Transverse colon (tissue), 4 donors: ENCODE data around the gene TMEM130. TPM values are rescaled to one million over a fixed set of nuclear protein-coding genes. Genes with fewer than 3 reads are reported as not detected.

ENCODE experiments used
- DNase-seq: peaks from one replicate; pipeline ENCODE4 v3.0.0-alpha.2; 2019
- H3K27ac ChIP-seq, 4 donors: fragments of 200-600 bp; sonication (generic); 2 replicates each; pipeline ENCODE4 v1.5.1; 2016 to 2018; ENCODE audit warnings: inconsistent platforms in 4 of 4
- H3K27me3 ChIP-seq: fragments of 200-600 bp; sonication (generic); 2 replicates; pipeline ENCODE4 v1.5.1; 2017; ENCODE audit warnings: inconsistent platforms
- H3K36me3 ChIP-seq, 4 donors: fragments of 200-600 bp; sonication (generic); 2 replicates each; pipeline ENCODE4 v1.5.1; 2017 to 2019; ENCODE audit warnings: inconsistent platforms in 4 of 4
- H3K4me1 ChIP-seq, 4 donors: fragments of 200-600 bp; sonication (generic); 2 replicates each; pipeline ENCODE4 v1.5.1; 2017 to 2020; ENCODE audit warnings: inconsistent platforms in 4 of 4
- H3K4me3 ChIP-seq, 4 donors: fragments of 200-600 bp; sonication (generic); 1 replicate in 1 of 4; 2 replicates in 3 of 4; pipeline versions ENCODE4 v1.5.1 to v1.6.1; 2017 to 2019; ENCODE audit warnings: inconsistent platforms in 4 of 4
- H3K9me3 ChIP-seq, 2 donors: fragments of 200-600 bp; sonication (generic); 2 replicates each; pipeline ENCODE4 v1.5.1; 2017 to 2019; ENCODE audit warnings: inconsistent platforms in 2 of 2
- EP300 ChIP-seq: sonication (generic); formaldehyde crosslinking; IDR thresholded peaks from one replicate; pipeline ENCODE4 v1.6.1; 2017; ENCODE audit warnings: antibody characterized with exemption, low read depth
- POLR2A ChIP-seq: fragments of 450-650 bp; IDR thresholded peaks from one replicate; pipeline ENCODE4 v1.6.1; 2016; ENCODE audit warnings: antibody characterized with exemption, mild to moderate bottlenecking, moderate library complexity
- POLR2AphosphoS5 ChIP-seq, 3 donors: sonication (generic); formaldehyde crosslinking; IDR thresholded peaks; one replicate each; pipeline ENCODE4 v1.6.1; 2016; ENCODE audit warnings: antibody characterized with exemption in 3 of 3
- WGBS, 2 donors: methylation state at CpG; one replicate each; pipeline ENCODE4 v1.1.5; 2018; ENCODE audit warnings: low coverage in 1 of 2; 5-methylcytosine and 5-hydroxymethylcytosine counted together
- in situ Hi-C, 4 donors: fragments of 200-750 bp; cut with MboI; loops; one replicate each; pipeline versions ENCODE4 v1.15.0 to v1.15.1; 2017; ENCODE audit warnings: low sequenced_read_pairs in 3 of 4, low pct_ligation_motif_present in 1 of 4, low pct_unique_long_range_greater_than_20kb in 1 of 4
- intact Hi-C: fragments of 100-400 bp; cut with DNase I; formaldehyde crosslinking; loops from one replicate; pipeline ENCODE4 v1.15.1; 2023; ENCODE audit warnings: low total_unique reads
- total RNA-seq, 4 donors: library from RNA; depleted of rRNA; stranded (reverse); fragments of >200 nt; gene quantifications; one replicate each; pipeline ENCODE4 v1.1.0, GENCODE V29; 2016
- TF ChIP-seq, protein P1 (sequence below), 5 experiments: fragments of 200-600 bp in 3 of 5; fragments of 450-650 bp in 2 of 5; sonication (generic) in 3 of 5; IDR thresholded peaks; 1 replicate in 2 of 5; 2 replicates in 3 of 5; pipeline ENCODE4 v1.5.1; 2016 to 2017; ENCODE audit warnings: antibody characterized with exemption in 5 of 5, inconsistent platforms in 3 of 5, mild to moderate bottlenecking in 2 of 5, moderate library complexity in 1 of 5

The TMEM130 gene
- total RNA-seq, 4 donors from 2014 or later = 0.14 to 1.5 (median 1.1) TPM; not detected in 1

DNA sequence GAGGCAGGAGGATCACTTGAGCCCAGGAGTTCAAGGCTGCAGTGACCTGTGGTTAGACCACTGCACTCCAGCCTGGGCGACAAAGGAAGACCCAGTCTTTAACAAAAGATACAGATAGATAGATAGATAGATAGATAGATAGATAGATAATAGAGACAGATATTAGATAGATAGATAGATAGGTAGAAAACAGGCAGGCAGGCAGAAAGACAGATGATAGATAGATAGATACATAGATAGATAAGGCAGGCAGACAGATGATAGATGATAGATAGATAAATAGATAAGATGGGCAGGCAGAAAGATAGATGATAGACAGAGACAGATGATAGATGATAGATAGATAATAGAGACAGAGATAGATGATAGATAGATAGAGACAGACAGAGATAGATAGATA, 54.5 kb downstream of the TMEM130 start:
- Histone ChIP-seq H3K36me3 (no peaks in the 10 kb centered on the region), H3K27ac (no peak overlapping the region), H3K27me3 (no peaks in the 10 kb centered on the region), H3K4me3 (no peak overlapping the region), H3K9me3 (no peaks in the 10 kb centered on the region), H3K4me1 (no peaks in the 10 kb centered on the region)
- intact Hi-C loops = no loop called here
- no peak for DNase-seq
- WGBS, 2 donors = 75 to 76% methylated on average over 1 of the region's 1 CpG
- TF ChIP-seq POLR2A = no peak
- TF ChIP-seq EP300 = no peak
- no peak for TF ChIP-seq POLR2AphosphoS5 (IDR thresholded peaks at IDR 0.05)
- TF ChIP-seq, protein P1, sequence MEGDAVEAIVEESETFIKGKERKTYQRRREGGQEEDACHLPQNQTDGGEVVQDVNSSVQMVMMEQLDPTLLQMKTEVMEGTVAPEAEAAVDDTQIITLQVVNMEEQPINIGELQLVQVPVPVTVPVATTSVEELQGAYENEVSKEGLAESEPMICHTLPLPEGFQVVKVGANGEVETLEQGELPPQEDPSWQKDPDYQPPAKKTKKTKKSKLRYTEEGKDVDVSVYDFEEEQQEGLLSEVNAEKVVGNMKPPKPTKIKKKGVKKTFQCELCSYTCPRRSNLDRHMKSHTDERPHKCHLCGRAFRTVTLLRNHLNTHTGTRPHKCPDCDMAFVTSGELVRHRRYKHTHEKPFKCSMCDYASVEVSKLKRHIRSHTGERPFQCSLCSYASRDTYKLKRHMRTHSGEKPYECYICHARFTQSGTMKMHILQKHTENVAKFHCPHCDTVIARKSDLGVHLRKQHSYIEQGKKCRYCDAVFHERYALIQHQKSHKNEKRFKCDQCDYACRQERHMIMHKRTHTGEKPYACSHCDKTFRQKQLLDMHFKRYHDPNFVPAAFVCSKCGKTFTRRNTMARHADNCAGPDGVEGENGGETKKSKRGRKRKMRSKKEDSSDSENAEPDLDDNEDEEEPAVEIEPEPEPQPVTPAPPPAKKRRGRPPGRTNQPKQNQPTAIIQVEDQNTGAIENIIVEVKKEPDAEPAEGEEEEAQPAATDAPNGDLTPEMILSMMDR (IDR thresholded peaks at IDR 0.05) = no peak
- in situ Hi-C loops = no loop called here

DNA sequence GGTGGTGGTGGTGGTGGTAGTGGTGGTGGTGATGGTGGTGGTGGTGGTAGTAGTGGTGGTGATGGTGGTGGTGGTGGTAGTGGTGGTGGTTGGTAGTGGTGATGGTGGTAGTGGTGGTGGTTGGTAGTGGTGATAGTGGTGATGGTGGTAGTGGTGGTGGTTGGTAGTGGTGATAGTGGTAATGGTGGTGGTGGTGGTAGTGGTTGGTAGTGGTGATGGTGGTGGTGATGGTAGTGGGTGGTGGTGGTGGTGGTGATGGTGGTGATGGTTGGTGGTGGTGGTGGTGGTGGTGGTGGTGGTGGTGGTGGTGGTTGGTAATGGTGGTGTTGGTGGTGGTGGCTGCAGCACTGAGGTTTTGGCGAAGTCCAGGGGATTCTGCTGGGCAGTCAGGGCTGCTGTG, 58.5 kb downstream of the TMEM130 start:
- no peak for DNase-seq

DNA sequence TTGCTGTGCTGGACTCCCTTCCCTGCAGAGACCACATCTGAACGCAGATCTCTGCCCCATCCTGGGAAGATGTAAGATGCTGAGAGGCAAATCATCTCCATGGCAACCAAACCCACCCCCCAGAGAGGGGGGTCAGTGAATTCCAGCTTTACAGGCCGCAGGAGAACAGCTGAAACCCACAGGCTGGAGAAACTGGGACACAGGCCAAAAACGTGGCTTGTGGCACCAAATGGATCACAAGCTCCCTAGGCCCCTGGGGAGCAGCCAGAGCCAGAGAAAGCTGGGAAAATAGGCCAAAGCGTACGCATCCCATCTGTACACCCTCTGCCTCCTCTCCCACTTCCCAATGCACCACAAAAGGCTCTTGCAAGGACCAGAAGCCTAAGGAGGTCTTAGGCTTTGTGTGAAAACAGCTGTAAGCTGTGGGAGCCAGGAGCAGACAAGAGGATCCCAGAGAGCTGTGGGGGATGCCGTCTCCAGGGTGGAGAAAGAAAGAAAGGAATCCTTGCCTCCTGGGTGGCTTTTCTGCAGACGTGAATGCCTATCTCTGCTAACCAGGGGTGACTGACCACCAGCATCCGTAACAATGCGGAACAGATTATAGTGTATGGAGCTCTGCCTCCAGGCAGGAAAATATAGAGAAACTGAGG, 59.5 kb downstream of the TMEM130 start:
- intact Hi-C loops (no loop called here), in situ Hi-C loops (no loop called here)
- WGBS, 2 donors = 60 to 67% methylated on average over 1 to 9 of the region's 9 CpGs
- DNase-seq = no peak
- H3K36me3 ChIP-seq = no peaks in the 10 kb centered on the region
- H3K4me1 ChIP-seq = no peaks in the 10 kb centered on the region
- no peaks in the 10 kb centered on the region for H3K27me3 ChIP-seq
- H3K27ac ChIP-seq = no peak overlapping the region
- H3K4me3 ChIP-seq = no peak overlapping the region
- TF ChIP-seq POLR2A = no peak
- no peak for TF ChIP-seq POLR2AphosphoS5 (IDR thresholded peaks at IDR 0.05)
- TF ChIP-seq EP300 = no peak
- TF ChIP-seq, protein P1 (IDR thresholded peaks at IDR 0.05) = no peak
- H3K9me3 ChIP-seq = no peaks in the 10 kb centered on the region

More for the DNA sequence above, 58.5 kb downstream of the TMEM130 start:
- in situ Hi-C loops = no loop called here
- no peaks in the 10 kb centered on the region for H3K9me3 ChIP-seq
- WGBS, 2 donors = 85% methylated on average over 1 of the region's 1 CpG; no CpG with 5 or more reads in 1 of the 2 donors
- H3K4me3 ChIP-seq = no peak overlapping the region
- H3K27ac ChIP-seq = no peak overlapping the region
- H3K27me3 ChIP-seq = no peaks in the 10 kb centered on the region
- H3K4me1 ChIP-seq = no peaks in the 10 kb centered on the region
- intact Hi-C loops = no loop called here
- no peaks in the 10 kb centered on the region for H3K36me3 ChIP-seq
- TF ChIP-seq, protein P1 (IDR thresholded peaks at IDR 0.05) = no peak
- no peak for TF ChIP-seq EP300
- TF ChIP-seq POLR2AphosphoS5 (IDR thresholded peaks at IDR 0.05) = no peak
- no peak for TF ChIP-seq POLR2A

DNA sequence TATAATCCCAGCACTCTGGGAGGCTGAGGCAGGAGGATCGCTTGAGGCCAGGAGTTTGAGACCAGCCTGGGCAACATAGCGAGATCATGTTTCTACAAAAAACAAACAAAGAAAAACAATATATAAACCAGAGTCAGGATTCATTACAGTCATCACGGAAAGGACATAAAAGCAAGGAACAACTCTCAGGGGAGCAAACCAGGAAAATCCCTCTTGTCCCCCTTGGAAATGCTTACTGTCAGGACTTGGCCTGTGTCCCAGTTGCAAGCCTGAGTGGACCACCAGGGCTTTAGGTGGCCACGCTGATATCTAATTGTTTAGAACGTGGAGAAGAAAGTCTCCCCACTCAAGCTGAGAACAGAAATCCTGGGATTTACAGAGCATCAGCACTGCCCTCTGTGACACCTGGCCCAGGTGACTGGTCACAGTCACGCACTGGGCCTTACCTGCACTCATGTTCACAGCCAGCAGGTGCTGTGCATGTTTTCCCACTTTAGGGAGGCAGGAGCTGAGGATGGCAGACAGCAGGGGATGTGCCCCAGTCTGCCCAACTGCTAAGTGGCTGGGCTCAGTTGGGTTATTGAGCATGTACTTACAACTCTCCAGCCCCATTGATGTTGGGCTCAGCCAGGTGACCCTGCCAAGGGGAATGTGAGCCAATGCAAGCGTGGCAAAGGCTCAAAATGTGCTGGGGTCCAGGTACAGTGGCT, 60.9 kb downstream of the TMEM130 start:
- no peak overlapping the region for H3K4me3 ChIP-seq
- in situ Hi-C loops (no loop called here), intact Hi-C loops (no loop called here)
- no peak for DNase-seq
- H3K4me1 ChIP-seq = no peaks in the 10 kb centered on the region
- 66 to 69% methylated on average over 3 to 7 of the region's 7 CpGs for WGBS, 2 donors
- TF ChIP-seq, protein P1 (IDR thresholded peaks at IDR 0.05) = no peak
- no peak for TF ChIP-seq POLR2AphosphoS5 (IDR thresholded peaks at IDR 0.05)
- no peak for TF ChIP-seq EP300
- TF ChIP-seq POLR2A = no peak
- H3K9me3 ChIP-seq = no peaks in the 10 kb centered on the region
- H3K27me3 ChIP-seq = no peaks in the 10 kb centered on the region
- H3K27ac ChIP-seq = no peak overlapping the region
- H3K36me3 ChIP-seq = no peaks in the 10 kb centered on the region
